Measurements from ENCODE around the gene OR6M1. TPM values are rescaled to one million over a fixed set of nuclear protein-coding genes. Genes with fewer than 3 reads are reported as not detected.
A peak's percentile ranks its signal among the peaks of the same experiment; 100 is the strongest.

Gene OR6M1
- total and polyA plus RNA-seq, 2 experiments from 2014 or later, result not detected

- Mint-ChIP-seq H3K36me3 (ENCODE audit: low read depth) (peaks cover 23% of the 10 kb centered on the region), H3K4me3 (no peak overlapping the region)
- DNase-seq (ENCODE audit: low spot score), result peak; percentile 88
These were observed 30.9 kb downstream of the OR6M1 start for GRCh38 chr11:123775289-123775688.

More at GRCh38 chr11:123775289-123775688, 30.9 kb downstream of the OR6M1 start:
- Mint-ChIP-seq H3K27me3 (ENCODE audit: insufficient read depth, low read depth, poor library complexity) (no peaks in the 10 kb centered on the region), H3K4me1 (peaks cover 54% of the 10 kb centered on the region), H3K9me3 (peaks cover 11% of the 10 kb centered on the region), H3K27ac (peak overlapping the region; percentile 97)
- H3K79me2 ChIP-seq (replicated peaks; ENCODE audit: insufficient read depth), result no peaks in the 10 kb centered on the region
- H4K20me1 ChIP-seq (replicated peaks; ENCODE audit: insufficient read depth), result no peaks in the 10 kb centered on the region
- H3K4me2 ChIP-seq, result peak overlapping the region; percentile 44; the same call in 1 of the 2 replicates
- no peak overlapping the region for H2AFZ ChIP-seq
- peak overlapping the region; percentile 97 for H3K27ac ChIP-seq (ENCODE audit: low read depth)
- H3K9me2 ChIP-seq (ENCODE audit: insufficient read depth), result no peaks in the 10 kb centered on the region
- TF ChIP-seq CREB1 (CRISPR knock-in tag; IDR thresholded peaks at IDR 0.05; ENCODE audit: low read depth) (peak; percentile 79), NANOG (IDR thresholded peaks at IDR 0.05; ENCODE audit: borderline replicate concordance) (peak; percentile 62; the same call in 1 of the 2 replicates), ETS1 (IDR thresholded peaks at IDR 0.05) (peak; percentile 68; the same call in 1 of the 2 replicates), EZH2phosphoT487 (IDR thresholded peaks at IDR 0.05; ENCODE audit: unreplicated experiment) (no peak), ZNF462 (CRISPR knock-in tag; IDR thresholded peaks at IDR 0.05) (peak; percentile 85)
- H3K4me3 ChIP-seq, result no peak overlapping the region
- H3K36me3 ChIP-seq (ENCODE audit: insufficient read depth), result no peaks in the 10 kb centered on the region
- H3K4me1 ChIP-seq (ENCODE audit: insufficient read depth), result peaks cover 56% of the 10 kb centered on the region
- no peaks in the 10 kb centered on the region for H3K27me3 ChIP-seq (ENCODE audit: insufficient read depth)
- peaks cover 7% of the 10 kb centered on the region; the same call in 1 of the 2 replicates for H3F3A ChIP-seq (replicated peaks; ENCODE audit: low read depth)
- peak; percentile 96 for ATAC-seq
